ENCODE measurements around the gene CNOT3. TPM values are rescaled to one million over a fixed set of nuclear protein-coding genes. Genes with fewer than 3 reads are reported as not detected.
"Not testable (repeated sequence)": the region's sequence is repeated elsewhere in the genome, so short reads cannot be mapped to it uniquely, and the experiment has no call there.

Gene CNOT3
- total RNA-seq, 1 donor from 2014 or later: 3.7 TPM

- DNase-seq (ENCODE audit: low spot score in 2 of 2) (no peak), FAIRE-seq (no peak)
These were observed 27.0 kb downstream of the CNOT3 start for GRCh38 chr19:54164369-54165068.

- no peak for FAIRE-seq
- DNase-seq (ENCODE audit: low spot score in 2 of 2): no peak
These were observed 27.7 kb downstream of the CNOT3 start for GRCh38 chr19:54165222-54165621.

GRCh38 chr19:54168174-54168917 lies 30.8 kb downstream of the CNOT3 start:
- peak; percentile 82 to 95 for DNase-seq (ENCODE audit: low spot score in 2 of 2)
- FAIRE-seq: no peak

GRCh38 chr19:54169149-54169740 lies 31.7 kb downstream of the CNOT3 start:
- no peak for DNase-seq (ENCODE audit: low spot score in 2 of 2)

GRCh38 chr19:54171736-54172431 lies 34.3 kb downstream of the CNOT3 start:
- not testable (repeated sequence) for DNase-seq (ENCODE audit: low spot score in 2 of 2); FAIRE-seq

More at GRCh38 chr19:54169149-54169740, 31.7 kb downstream of the CNOT3 start:
- FAIRE-seq: no peak

- DNase-seq (ENCODE audit: low spot score in 2 of 2) (peak in 1 of 2 donors; percentile 44), FAIRE-seq (no peak)
These were observed 35.2 kb downstream of the CNOT3 start, which contains the start of gene TMC4 for GRCh38 chr19:54172471-54173358. Gene TMC4, minus strand, starts transcription at chr19:54173160. Its CDS starts 43 bp downstream, at chr19:54173117.

GRCh38 chr19:54173359-54173699 lies 35.8 kb downstream of the CNOT3 start:
- no peak for FAIRE-seq
- DNase-seq (ENCODE audit: low spot score in 2 of 2): no peak

- DNase-seq (ENCODE audit: low spot score in 2 of 2): no peak
These were observed 36.6 kb downstream of the CNOT3 start for GRCh38 chr19:54173951-54174834.

GRCh38 chr19:54178581-54179261 lies 41.2 kb downstream of the CNOT3 start:
- peak in 1 of 2 donors; percentile 62 for DNase-seq (ENCODE audit: low spot score in 2 of 2)
- FAIRE-seq: no peak

More at GRCh38 chr19:54173951-54174834, 36.6 kb downstream of the CNOT3 start:
- no peak for FAIRE-seq

GRCh38 chr19:54179262-54179852 lies 41.8 kb downstream of the CNOT3 start:
- peak in 1 of 2 donors; percentile 17 for DNase-seq (ENCODE audit: low spot score in 2 of 2)

GRCh38 chr19:54179921-54180461 lies 42.4 kb downstream of the CNOT3 start:
- DNase-seq (ENCODE audit: low spot score in 2 of 2): peak in 1 of 2 donors; percentile 69
- FAIRE-seq: no peak

More at GRCh38 chr19:54179262-54179852, 41.8 kb downstream of the CNOT3 start:
- no peak for FAIRE-seq

- DNase-seq (ENCODE audit: low spot score in 2 of 2): no peak
- FAIRE-seq: no peak
These were observed 43.1 kb downstream of the CNOT3 start for GRCh38 chr19:54180691-54181091.

- FAIRE-seq; DNase-seq (ENCODE audit: low spot score in 2 of 2): not testable (repeated sequence)
These were observed 44.3 kb downstream of the CNOT3 start for GRCh38 chr19:54181894-54182293.

GRCh38 chr19:54183431-54183830 lies 45.9 kb downstream of the CNOT3 start:
- no peak for DNase-seq (ENCODE audit: low spot score in 2 of 2)
- no peak for FAIRE-seq

- FAIRE-seq: no peak
- no peak for DNase-seq (ENCODE audit: low spot score in 2 of 2)
These were observed 48.8 kb downstream of the CNOT3 start for GRCh38 chr19:54186351-54186750.

GRCh38 chr19:54186934-54187381 lies 49.4 kb downstream of the CNOT3 start:
- FAIRE-seq (no peak), DNase-seq (ENCODE audit: low spot score in 2 of 2) (no peak)

GRCh38 chr19:54188215-54188871 lies 50.8 kb downstream of the CNOT3 start:
- FAIRE-seq (no peak), DNase-seq (ENCODE audit: low spot score in 2 of 2) (peak in 1 of 2 donors; percentile 58)
